ENCODE measurements around the gene OR10H1.

- no peak for TF ChIP-seq CTCF (IDR thresholded peaks at IDR 0.05 in 8 of 11, conservative IDR thresholded peaks at IDR 0.05 in 3 of 11)
- TF ChIP-seq POLR2A (IDR thresholded peaks at IDR 0.05), result no peak
- TF ChIP-seq POLR2AphosphoS5 (IDR thresholded peaks at IDR 0.05), result no peak
Measured at GRCh38 chr19:15769586-15769985, 45.9 kb downstream of the OR10H1 start.

Measured in spleen (tissue), 7 donors.